GM23338 (cell line): Measurements from ENCODE around the gene AHCYL1. TPM values are rescaled to one million over a fixed set of nuclear protein-coding genes. Genes with fewer than 3 reads are reported as not detected.

Experiments
- ATAC-seq: fragments of 200-7000 bp; cut with Tn5 transposase; 3 replicates; pipeline ENCODE4 v1.9.1; 2020
- DNase-seq: peaks from one replicate; pipeline ENCODE4 v3.0.0-alpha.2; 2015; ENCODE audit warnings: low spot score
- H2AFZ ChIP-seq: fragments of 200-600 bp; sonication (generic); 2 replicates; pipeline ENCODE4 v1.8.0; 2016; ENCODE audit warnings: antibody characterized with exemption, mild to moderate bottlenecking, moderate library complexity
- H3F3A ChIP-seq: fragments of 200-600 bp; sonication (generic); replicated peaks from 2 replicates; pipeline ENCODE4 v1.8.0; 2017; ENCODE audit warnings: antibody characterized with exemption, mixed run types, low read depth
- H3K27ac ChIP-seq: fragments of 200-600 bp; sonication (generic); 2 replicates; pipeline ENCODE4 v1.6.1; 2016; ENCODE audit warnings: low read depth
- H3K27me3 ChIP-seq: fragments of 200-600 bp; sonication (generic); 2 replicates; pipeline ENCODE4 v1.8.0; 2016; ENCODE audit warnings: mild to moderate bottlenecking, mixed run types, moderate library complexity; ENCODE audit not compliant: insufficient read depth
- H3K36me3 ChIP-seq: fragments of 200-600 bp; sonication (generic); 2 replicates; pipeline ENCODE4 v1.8.0; 2016; ENCODE audit warnings: mild to moderate bottlenecking; ENCODE audit not compliant: insufficient read depth
- H3K4me1 ChIP-seq: fragments of 200-600 bp; sonication (generic); 2 replicates; pipeline ENCODE4 v1.8.0; 2016; ENCODE audit warnings: mild to moderate bottlenecking, moderate library complexity; ENCODE audit not compliant: insufficient read depth
- H3K4me2 ChIP-seq: fragments of 200-600 bp; sonication (generic); 2 replicates; pipeline ENCODE4 v1.7.1; 2017; ENCODE audit warnings: mixed run types
- H3K4me3 ChIP-seq: fragments of 200-600 bp; sonication (generic); 2 replicates; pipeline ENCODE4 v1.6.1; 2016; ENCODE audit warnings: mixed run types
- H3K79me2 ChIP-seq: fragments of 200-600 bp; sonication (generic); replicated peaks from 2 replicates; pipeline ENCODE4 v1.8.0; 2017; ENCODE audit warnings: mild to moderate bottlenecking; ENCODE audit not compliant: insufficient read depth
- H3K9me2 ChIP-seq: fragments of 200-600 bp; sonication (generic); 2 replicates; pipeline ENCODE4 v1.8.0; 2017; ENCODE audit not compliant: insufficient read depth
- H4K20me1 ChIP-seq: fragments of 200-600 bp; sonication (generic); replicated peaks from 2 replicates; pipeline ENCODE4 v1.8.0; 2017; ENCODE audit warnings: mild to moderate bottlenecking; ENCODE audit not compliant: insufficient read depth
- H3K27ac Mint-ChIP-seq: 2 replicates; pipeline ENCODE4 v1.8.0; 2020; ENCODE audit warnings: inconsistent platforms, mild to moderate bottlenecking, moderate library complexity, mixed read lengths
- H3K27me3 Mint-ChIP-seq: 3 replicates; pipeline ENCODE4 v1.8.0; 2022; ENCODE audit warnings: low read depth, mild to moderate bottlenecking, moderate library complexity, mixed read lengths, inconsistent platforms; ENCODE audit not compliant: insufficient read depth, poor library complexity
- H3K36me3 Mint-ChIP-seq: 3 replicates; pipeline ENCODE4 v1.8.0; 2021; ENCODE audit warnings: low read depth, mild to moderate bottlenecking, inconsistent platforms, moderate library complexity, mixed read lengths
- H3K4me1 Mint-ChIP-seq: 3 replicates; pipeline ENCODE4 v1.8.0; 2020; ENCODE audit warnings: mild to moderate bottlenecking, inconsistent platforms, mixed read lengths
- H3K4me3 Mint-ChIP-seq: 3 replicates; pipeline ENCODE4 v1.8.0; 2021; ENCODE audit warnings: moderate library complexity, mild to moderate bottlenecking, inconsistent platforms, mixed read lengths
- H3K9me3 Mint-ChIP-seq: 3 replicates; pipeline ENCODE4 v1.8.0; 2020; ENCODE audit warnings: moderate library complexity, mild to moderate bottlenecking, inconsistent platforms, mixed read lengths
- CREB1 ChIP-seq: fragments of 250-450 bp; sonication (Bioruptor Pico); IDR thresholded peaks from 2 replicates; pipeline ENCODE4 v1.5.0; 2020; ENCODE audit warnings: low read depth, mild to moderate bottlenecking, moderate library complexity
- EZH2 ChIP-seq: fragments of 200-600 bp; sonication (generic); IDR thresholded peaks from one replicate; pipeline ENCODE4 v1.8.0; 2017; ENCODE audit warnings: antibody characterized with exemption, mild to moderate bottlenecking, low read depth; ENCODE audit not compliant: unreplicated experiment
- EZH2phosphoT487 ChIP-seq: fragments of 200-600 bp; sonication (generic); IDR thresholded peaks from one replicate; pipeline ENCODE4 v1.8.1; 2018; ENCODE audit warnings: antibody characterized with exemption; ENCODE audit not compliant: unreplicated experiment
- JUNB ChIP-seq: IDR thresholded peaks from one replicate; pipeline ENCODE4 v1.6.1; 2016; ENCODE audit warnings: antibody characterized with exemption; ENCODE audit not compliant: unreplicated experiment
- NANOG ChIP-seq: IDR thresholded peaks from 2 replicates; pipeline ENCODE4 v1.6.1; 2016; ENCODE audit warnings: antibody characterized with exemption, borderline replicate concordance
- POLR2AphosphoS5 ChIP-seq: IDR thresholded peaks from 2 replicates; pipeline ENCODE4 v1.6.1; 2016; ENCODE audit warnings: antibody characterized with exemption, low read depth
- STAT1 ChIP-seq: IDR thresholded peaks from one replicate; pipeline ENCODE4 v1.6.1; 2016; ENCODE audit warnings: antibody characterized with exemption; ENCODE audit not compliant: unreplicated experiment
- ZNF114 ChIP-seq: fragments of 250-450 bp; sonication (Bioruptor Pico); IDR thresholded peaks from 2 replicates; pipeline ENCODE4 v1.5.0; 2020; ENCODE audit warnings: mild to moderate bottlenecking, moderate library complexity
- ZNF331 ChIP-seq: fragments of 250-450 bp; sonication (Bioruptor Pico); IDR thresholded peaks from 2 replicates; pipeline ENCODE4 v1.5.0; 2020; ENCODE audit warnings: low read depth, mild to moderate bottlenecking, moderate library complexity
- polyA plus RNA-seq: library from polyadenylated mRNA; unstranded; fragments of >200 nt; fragmentation: Nextera tagmentation; extraction: Ambion mirVana; gene quantifications from 2 replicates; pipeline ENCODE4 v1.2.1, GENCODE V29; 2016
- total RNA-seq: library from RNA; depleted of rRNA; stranded (reverse); fragments of >200 nt; shearing (Covaris generic); gene quantifications from 2 replicates; pipeline ENCODE4 v1.2.3, GENCODE V29; 2014
- TF ChIP-seq, protein P1 (sequence below): IDR thresholded peaks from one replicate; pipeline ENCODE4 v1.6.1; 2018; ENCODE audit warnings: antibody characterized with exemption; ENCODE audit not compliant: unreplicated experiment
- TF ChIP-seq, protein P2 (sequence below): fragments of 250-450 bp; sonication (Bioruptor Pico); IDR thresholded peaks from 2 replicates; pipeline ENCODE4 v1.5.0; 2020; ENCODE audit warnings: mild to moderate bottlenecking, moderate library complexity
- TF ChIP-seq, protein P3 (sequence below): IDR thresholded peaks from 2 replicates; pipeline ENCODE4 v1.6.1; 2016; ENCODE audit warnings: antibody characterized with exemption
- TF ChIP-seq, protein P4 (sequence below), 2 experiments: fragments of 200-600 bp in 1 of 2; sonication (generic) in 1 of 2; conservative IDR thresholded peaks; 2 replicates each; pipeline versions ENCODE4 v1.5.1 to v1.6.1; 2016 to 2017; ENCODE audit warnings: antibody characterized with exemption in 2 of 2, low read depth in 2 of 2, mild to moderate bottlenecking in 2 of 2, moderate library complexity in 1 of 2

The AHCYL1 gene
- total and polyA plus RNA-seq, 2 experiments from 2014 or later, result 63.3 to 70.0 TPM

DNA sequence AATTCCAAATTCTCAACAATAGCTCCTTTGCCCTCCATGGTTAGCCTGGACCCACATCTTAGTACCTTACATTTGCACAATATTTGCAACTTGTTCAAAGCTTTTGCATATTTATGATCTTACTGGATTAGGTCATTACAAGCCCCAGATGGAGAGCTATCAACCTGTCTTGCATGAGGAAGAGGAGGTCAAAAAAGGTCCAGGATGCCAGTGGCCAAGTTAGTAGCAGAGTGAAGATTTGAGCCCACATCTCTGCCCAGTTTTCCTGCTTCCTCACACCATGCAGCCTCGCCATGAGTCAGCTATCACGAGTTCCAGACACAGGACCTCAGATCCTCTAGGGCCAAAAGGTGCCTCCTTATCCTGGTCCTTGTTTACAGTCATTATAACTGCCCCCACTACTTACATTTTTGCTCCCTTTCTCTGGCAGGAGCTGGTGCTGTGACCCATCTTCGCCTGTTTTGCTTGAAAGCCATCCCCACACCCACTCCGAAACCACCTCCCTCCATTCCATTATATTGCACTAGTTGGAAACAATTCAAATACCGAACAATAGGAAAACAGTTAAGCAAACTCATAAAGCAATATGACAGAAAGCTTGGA lies 5.0 kb upstream of the AHCYL1 start:
- no peak overlapping the region for H3K4me3 Mint-ChIP-seq
- Histone ChIP-seq H3K79me2 (no peaks in the 10 kb centered on the region), H4K20me1 (no peaks in the 10 kb centered on the region), H2AFZ (no peak overlapping the region), H3K27ac (no peak overlapping the region), H3K4me2 (no peak overlapping the region), H3F3A (no peaks in the 10 kb centered on the region), H3K27me3 (peaks cover 3% of the 10 kb centered on the region; the same call in 1 of the 2 replicates), H3K4me3 (no peak overlapping the region), H3K4me1 (peaks cover 7% of the 10 kb centered on the region; the same call in 1 of the 2 replicates), H3K36me3 (no peaks in the 10 kb centered on the region), H3K9me2 (peaks cover 14% of the 10 kb centered on the region)
- TF ChIP-seq, protein P1, sequence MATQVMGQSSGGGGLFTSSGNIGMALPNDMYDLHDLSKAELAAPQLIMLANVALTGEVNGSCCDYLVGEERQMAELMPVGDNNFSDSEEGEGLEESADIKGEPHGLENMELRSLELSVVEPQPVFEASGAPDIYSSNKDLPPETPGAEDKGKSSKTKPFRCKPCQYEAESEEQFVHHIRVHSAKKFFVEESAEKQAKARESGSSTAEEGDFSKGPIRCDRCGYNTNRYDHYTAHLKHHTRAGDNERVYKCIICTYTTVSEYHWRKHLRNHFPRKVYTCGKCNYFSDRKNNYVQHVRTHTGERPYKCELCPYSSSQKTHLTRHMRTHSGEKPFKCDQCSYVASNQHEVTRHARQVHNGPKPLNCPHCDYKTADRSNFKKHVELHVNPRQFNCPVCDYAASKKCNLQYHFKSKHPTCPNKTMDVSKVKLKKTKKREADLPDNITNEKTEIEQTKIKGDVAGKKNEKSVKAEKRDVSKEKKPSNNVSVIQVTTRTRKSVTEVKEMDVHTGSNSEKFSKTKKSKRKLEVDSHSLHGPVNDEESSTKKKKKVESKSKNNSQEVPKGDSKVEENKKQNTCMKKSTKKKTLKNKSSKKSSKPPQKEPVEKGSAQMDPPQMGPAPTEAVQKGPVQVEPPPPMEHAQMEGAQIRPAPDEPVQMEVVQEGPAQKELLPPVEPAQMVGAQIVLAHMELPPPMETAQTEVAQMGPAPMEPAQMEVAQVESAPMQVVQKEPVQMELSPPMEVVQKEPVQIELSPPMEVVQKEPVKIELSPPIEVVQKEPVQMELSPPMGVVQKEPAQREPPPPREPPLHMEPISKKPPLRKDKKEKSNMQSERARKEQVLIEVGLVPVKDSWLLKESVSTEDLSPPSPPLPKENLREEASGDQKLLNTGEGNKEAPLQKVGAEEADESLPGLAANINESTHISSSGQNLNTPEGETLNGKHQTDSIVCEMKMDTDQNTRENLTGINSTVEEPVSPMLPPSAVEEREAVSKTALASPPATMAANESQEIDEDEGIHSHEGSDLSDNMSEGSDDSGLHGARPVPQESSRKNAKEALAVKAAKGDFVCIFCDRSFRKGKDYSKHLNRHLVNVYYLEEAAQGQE, result no peak
- TF ChIP-seq EZH2phosphoT487, result no peak
- no peak for TF ChIP-seq STAT1
- no peak for TF ChIP-seq JUNB
- TF ChIP-seq, protein P2, sequence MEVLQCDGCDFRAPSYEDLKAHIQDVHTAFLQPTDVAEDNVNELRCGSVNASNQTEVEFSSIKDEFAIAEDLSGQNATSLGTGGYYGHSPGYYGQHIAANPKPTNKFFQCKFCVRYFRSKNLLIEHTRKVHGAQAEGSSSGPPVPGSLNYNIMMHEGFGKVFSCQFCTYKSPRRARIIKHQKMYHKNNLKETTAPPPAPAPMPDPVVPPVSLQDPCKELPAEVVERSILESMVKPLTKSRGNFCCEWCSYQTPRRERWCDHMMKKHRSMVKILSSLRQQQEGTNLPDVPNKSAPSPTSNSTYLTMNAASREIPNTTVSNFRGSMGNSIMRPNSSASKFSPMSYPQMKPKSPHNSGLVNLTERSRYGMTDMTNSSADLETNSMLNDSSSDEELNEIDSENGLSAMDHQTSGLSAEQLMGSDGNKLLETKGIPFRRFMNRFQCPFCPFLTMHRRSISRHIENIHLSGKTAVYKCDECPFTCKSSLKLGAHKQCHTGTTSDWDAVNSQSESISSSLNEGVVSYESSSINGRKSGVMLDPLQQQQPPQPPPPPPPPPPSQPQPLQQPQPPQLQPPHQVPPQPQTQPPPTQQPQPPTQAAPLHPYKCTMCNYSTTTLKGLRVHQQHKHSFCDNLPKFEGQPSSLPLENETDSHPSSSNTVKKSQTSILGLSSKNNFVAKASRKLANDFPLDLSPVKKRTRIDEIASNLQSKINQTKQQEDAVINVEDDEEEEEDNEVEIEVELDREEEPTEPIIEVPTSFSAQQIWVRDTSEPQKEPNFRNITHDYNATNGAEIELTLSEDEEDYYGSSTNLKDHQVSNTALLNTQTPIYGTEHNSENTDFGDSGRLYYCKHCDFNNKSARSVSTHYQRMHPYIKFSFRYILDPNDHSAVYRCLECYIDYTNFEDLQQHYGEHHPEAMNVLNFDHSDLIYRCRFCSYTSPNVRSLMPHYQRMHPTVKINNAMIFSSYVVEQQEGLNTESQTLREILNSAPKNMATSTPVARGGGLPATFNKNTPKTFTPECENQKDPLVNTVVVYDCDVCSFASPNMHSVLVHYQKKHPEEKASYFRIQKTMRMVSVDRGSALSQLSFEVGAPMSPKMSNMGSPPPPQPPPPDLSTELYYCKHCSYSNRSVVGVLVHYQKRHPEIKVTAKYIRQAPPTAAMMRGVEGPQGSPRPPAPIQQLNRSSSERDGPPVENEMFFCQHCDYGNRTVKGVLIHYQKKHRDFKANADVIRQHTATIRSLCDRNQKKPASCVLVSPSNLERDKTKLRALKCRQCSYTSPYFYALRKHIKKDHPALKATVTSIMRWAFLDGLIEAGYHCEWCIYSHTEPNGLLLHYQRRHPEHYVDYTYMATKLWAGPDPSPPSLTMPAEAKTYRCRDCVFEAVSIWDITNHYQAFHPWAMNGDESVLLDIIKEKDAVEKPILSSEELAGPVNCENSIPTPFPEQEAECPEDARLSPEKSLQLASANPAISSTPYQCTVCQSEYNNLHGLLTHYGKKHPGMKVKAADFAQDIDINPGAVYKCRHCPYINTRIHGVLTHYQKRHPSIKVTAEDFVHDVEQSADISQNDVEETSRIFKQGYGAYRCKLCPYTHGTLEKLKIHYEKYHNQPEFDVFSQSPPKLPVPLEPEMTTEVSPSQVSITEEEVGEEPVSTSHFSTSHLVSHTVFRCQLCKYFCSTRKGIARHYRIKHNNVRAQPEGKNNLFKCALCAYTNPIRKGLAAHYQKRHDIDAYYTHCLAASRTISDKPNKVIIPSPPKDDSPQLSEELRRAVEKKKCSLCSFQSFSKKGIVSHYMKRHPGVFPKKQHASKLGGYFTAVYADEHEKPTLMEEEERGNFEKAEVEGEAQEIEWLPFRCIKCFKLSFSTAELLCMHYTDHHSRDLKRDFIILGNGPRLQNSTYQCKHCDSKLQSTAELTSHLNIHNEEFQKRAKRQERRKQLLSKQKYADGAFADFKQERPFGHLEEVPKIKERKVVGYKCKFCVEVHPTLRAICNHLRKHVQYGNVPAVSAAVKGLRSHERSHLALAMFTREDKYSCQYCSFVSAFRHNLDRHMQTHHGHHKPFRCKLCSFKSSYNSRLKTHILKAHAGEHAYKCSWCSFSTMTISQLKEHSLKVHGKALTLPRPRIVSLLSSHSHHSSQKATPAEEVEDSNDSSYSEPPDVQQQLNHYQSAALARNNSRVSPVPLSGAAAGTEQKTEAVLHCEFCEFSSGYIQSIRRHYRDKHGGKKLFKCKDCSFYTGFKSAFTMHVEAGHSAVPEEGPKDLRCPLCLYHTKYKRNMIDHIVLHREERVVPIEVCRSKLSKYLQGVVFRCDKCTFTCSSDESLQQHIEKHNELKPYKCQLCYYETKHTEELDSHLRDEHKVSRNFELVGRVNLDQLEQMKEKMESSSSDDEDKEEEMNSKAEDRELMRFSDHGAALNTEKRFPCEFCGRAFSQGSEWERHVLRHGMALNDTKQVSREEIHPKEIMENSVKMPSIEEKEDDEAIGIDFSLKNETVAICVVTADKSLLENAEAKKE (CRISPR knock-in tag), result no peak
- TF ChIP-seq POLR2AphosphoS5, result no peak
- no peak for TF ChIP-seq CREB1 (CRISPR knock-in tag)
- TF ChIP-seq ZNF114 (CRISPR knock-in tag), result no peak
- no peak for TF ChIP-seq ZNF331 (CRISPR knock-in tag)
- TF ChIP-seq, protein P3, sequence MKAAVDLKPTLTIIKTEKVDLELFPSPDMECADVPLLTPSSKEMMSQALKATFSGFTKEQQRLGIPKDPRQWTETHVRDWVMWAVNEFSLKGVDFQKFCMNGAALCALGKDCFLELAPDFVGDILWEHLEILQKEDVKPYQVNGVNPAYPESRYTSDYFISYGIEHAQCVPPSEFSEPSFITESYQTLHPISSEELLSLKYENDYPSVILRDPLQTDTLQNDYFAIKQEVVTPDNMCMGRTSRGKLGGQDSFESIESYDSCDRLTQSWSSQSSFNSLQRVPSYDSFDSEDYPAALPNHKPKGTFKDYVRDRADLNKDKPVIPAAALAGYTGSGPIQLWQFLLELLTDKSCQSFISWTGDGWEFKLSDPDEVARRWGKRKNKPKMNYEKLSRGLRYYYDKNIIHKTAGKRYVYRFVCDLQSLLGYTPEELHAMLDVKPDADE, result no peak
- TF ChIP-seq, protein P4, sequence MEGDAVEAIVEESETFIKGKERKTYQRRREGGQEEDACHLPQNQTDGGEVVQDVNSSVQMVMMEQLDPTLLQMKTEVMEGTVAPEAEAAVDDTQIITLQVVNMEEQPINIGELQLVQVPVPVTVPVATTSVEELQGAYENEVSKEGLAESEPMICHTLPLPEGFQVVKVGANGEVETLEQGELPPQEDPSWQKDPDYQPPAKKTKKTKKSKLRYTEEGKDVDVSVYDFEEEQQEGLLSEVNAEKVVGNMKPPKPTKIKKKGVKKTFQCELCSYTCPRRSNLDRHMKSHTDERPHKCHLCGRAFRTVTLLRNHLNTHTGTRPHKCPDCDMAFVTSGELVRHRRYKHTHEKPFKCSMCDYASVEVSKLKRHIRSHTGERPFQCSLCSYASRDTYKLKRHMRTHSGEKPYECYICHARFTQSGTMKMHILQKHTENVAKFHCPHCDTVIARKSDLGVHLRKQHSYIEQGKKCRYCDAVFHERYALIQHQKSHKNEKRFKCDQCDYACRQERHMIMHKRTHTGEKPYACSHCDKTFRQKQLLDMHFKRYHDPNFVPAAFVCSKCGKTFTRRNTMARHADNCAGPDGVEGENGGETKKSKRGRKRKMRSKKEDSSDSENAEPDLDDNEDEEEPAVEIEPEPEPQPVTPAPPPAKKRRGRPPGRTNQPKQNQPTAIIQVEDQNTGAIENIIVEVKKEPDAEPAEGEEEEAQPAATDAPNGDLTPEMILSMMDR (conservative IDR thresholded peaks at IDR 0.05; ENCODE audit: low read depth in 2 of 2), result no peak
- TF ChIP-seq NANOG, result no peak
- no peak for TF ChIP-seq EZH2
- no peak for ATAC-seq
- no peaks in the 10 kb centered on the region for H3K36me3 Mint-ChIP-seq
- H3K27ac Mint-ChIP-seq, result no peak overlapping the region
- H3K9me3 Mint-ChIP-seq, result no peaks in the 10 kb centered on the region
- H3K27me3 Mint-ChIP-seq, result peaks cover 7% of the 10 kb centered on the region
- peaks cover 13% of the 10 kb centered on the region for H3K4me1 Mint-ChIP-seq
- DNase-seq, result no peak
